Measurements from ENCODE around the gene PSMD3. TPM values are rescaled to one million over a fixed set of nuclear protein-coding genes. Genes with fewer than 3 reads are reported as not detected.

PSMD3 gene
- total and polyA plus RNA-seq, 2 of the 4 experiments (the other 2 are of a cell fraction): 123 to 155 TPM

DNA sequence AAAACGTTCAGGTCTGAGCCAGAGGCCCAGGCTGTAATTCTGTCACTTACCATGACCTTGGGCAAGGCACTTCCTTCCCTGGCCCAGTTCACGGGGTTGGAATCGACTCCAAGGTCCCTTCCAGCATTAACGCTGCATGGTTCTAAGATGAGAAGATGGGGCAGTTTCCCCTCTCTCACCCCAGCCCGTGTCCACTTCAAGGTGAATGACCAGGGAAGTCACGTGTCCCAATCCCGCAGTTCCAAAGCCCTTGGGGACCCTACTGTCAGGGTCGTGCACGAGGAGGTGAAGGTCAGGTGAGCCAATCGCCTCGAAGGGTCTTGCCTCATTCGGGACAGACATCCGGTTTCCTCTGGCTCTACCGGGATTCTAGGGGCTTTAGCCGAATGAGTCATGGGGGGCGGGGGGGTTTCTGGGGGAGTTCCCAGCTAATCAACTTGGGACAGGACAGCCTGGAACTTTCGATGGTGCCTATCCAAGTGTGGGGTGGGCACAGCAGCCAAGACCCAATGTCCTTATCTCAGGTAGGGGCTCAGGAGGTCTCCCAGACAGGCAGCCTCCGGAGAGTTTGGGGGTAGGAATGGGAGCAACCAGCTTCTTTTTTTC, 33.9 kb downstream of the PSMD3 start:
- no peak overlapping the region for H3K9ac ChIP-seq (ENCODE audit: low read depth, low read length)
- H3K56ac ChIP-seq (ENCODE audit: extremely low read depth, insufficient read depth, low read length): no peak overlapping the region
- intact Hi-C loops (cut with micrococcal nuclease) (loop anchor here (5.0 kb wide), 1 partner anchor 153 kb away; no protein-coding TSS in a partner anchor), dilution Hi-C loops (cut with HindIII; ENCODE audit: low sequenced_read_pairs, unreplicated experiment) (no loop called here), in situ Hi-C loops (cut with MboI; ENCODE audit: low sequenced_read_pairs) (no loop called here)
- H3K79me1 ChIP-seq (ENCODE audit: low read depth in 1 of 2, low read length in 2 of 2): 0 out of 4 replicates have a peak, but pooled peaks cover 0 to 6% of the 10 kb centered on the region in 2 experiments
- no peak overlapping the region for H3K4me3 ChIP-seq (ENCODE audit: insufficient read depth, low read depth, low read length)
- H3K27me3 ChIP-seq (ENCODE audit: control insufficient read depth, insufficient read depth, low read length): no peaks in the 10 kb centered on the region; the same call in 1 of the 2 replicates
- H3K4me2 ChIP-seq (ENCODE audit: low read depth, low read length): no peak overlapping the region
- no peaks in the 10 kb centered on the region for H4K20me1 ChIP-seq (ENCODE audit: insufficient read depth, low read length)
- H3K14ac ChIP-seq (replicated peaks; ENCODE audit: low read depth, low read length): peak overlapping the region; percentile 63; the same call in 1 of the 2 replicates
- H3K36me3 ChIP-seq (ENCODE audit: control insufficient read depth, insufficient read depth, low read length): peaks cover under 1% of the 10 kb centered on the region; the same call in 1 of the 2 replicates
- H4K91ac ChIP-seq (ENCODE audit: insufficient read depth, low read depth, low read length): peak overlapping the region; percentile 21; the same call in 1 of the 2 replicates
- no peak overlapping the region for H4K5ac ChIP-seq (ENCODE audit: low read depth, low read length)
- peak overlapping the region; percentile 83; the same call in 2 of the 3 replicates for H2BK15ac ChIP-seq (ENCODE audit: low read depth, low read length)
- no peak overlapping the region for H3K18ac ChIP-seq (ENCODE audit: low read depth, low read length)
- CTCF ChIA-PET: interaction anchor here (1.0 to 1.9 kb wide), 3 partner anchors 13 to 98 kb away, joined by 3 to 7 read pairs (median 4); no protein-coding TSS in a partner anchor
- 100% methylated on average over 1 of the region's 18 CpGs; no CpG with 5 or more reads in 1 of the 2 experiments for WGBS, 2 experiments (ENCODE audit: extremely low coverage in 2 of 2, insufficient read length in 1 of 2)
- peak overlapping the region; percentile 47 for H2BK120ac ChIP-seq (ENCODE audit: low read depth, low read length)
- peaks cover 15% of the 10 kb centered on the region for H3K4me1 ChIP-seq (ENCODE audit: control insufficient read depth, insufficient read depth, low read length)
- H3K4ac ChIP-seq (ENCODE audit: low read depth, low read length): peak overlapping the region; percentile 80
- H3K9me3 ChIP-seq (ENCODE audit: control insufficient read depth, insufficient read depth, low read length): no peaks in the 10 kb centered on the region
- H2BK5ac ChIP-seq (ENCODE audit: low read depth, low read length, poor library complexity, severe bottlenecking): no peak overlapping the region
- peak overlapping the region; percentile 78 for H2AFZ ChIP-seq (replicated peaks; ENCODE audit: low read length, poor library complexity)
- H2AK5ac ChIP-seq (ENCODE audit: low read depth, low read length): peak overlapping the region; percentile 35
- H3K23ac ChIP-seq (ENCODE audit: low read depth, low read length): no peak overlapping the region
- no peak for TF ChIP-seq RCOR1 (IDR thresholded peaks at IDR 0.05; ENCODE audit: insufficient replicate concordance, low read length)
- no peak for TF ChIP-seq FOS (IDR thresholded peaks at IDR 0.05; ENCODE audit: low read depth, low read length)
- no peak for TF ChIP-seq NFE2L2 (IDR thresholded peaks at IDR 0.05; ENCODE audit: low read depth, low read length)
- TF ChIP-seq SMC3 (IDR thresholded peaks at IDR 0.05; ENCODE audit: low read depth, low read length): no peak
- TF ChIP-seq, protein P1, sequence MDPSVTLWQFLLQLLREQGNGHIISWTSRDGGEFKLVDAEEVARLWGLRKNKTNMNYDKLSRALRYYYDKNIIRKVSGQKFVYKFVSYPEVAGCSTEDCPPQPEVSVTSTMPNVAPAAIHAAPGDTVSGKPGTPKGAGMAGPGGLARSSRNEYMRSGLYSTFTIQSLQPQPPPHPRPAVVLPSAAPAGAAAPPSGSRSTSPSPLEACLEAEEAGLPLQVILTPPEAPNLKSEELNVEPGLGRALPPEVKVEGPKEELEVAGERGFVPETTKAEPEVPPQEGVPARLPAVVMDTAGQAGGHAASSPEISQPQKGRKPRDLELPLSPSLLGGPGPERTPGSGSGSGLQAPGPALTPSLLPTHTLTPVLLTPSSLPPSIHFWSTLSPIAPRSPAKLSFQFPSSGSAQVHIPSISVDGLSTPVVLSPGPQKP (IDR thresholded peaks at IDR 0.05; ENCODE audit: borderline replicate concordance, low read depth, low read length): no peak
- TF ChIP-seq, protein P2, sequence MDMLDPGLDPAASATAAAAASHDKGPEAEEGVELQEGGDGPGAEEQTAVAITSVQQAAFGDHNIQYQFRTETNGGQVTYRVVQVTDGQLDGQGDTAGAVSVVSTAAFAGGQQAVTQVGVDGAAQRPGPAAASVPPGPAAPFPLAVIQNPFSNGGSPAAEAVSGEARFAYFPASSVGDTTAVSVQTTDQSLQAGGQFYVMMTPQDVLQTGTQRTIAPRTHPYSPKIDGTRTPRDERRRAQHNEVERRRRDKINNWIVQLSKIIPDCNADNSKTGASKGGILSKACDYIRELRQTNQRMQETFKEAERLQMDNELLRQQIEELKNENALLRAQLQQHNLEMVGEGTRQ (IDR thresholded peaks at IDR 0.05; ENCODE audit: low read depth, low read length): no peak
- TF ChIP-seq, protein P3, sequence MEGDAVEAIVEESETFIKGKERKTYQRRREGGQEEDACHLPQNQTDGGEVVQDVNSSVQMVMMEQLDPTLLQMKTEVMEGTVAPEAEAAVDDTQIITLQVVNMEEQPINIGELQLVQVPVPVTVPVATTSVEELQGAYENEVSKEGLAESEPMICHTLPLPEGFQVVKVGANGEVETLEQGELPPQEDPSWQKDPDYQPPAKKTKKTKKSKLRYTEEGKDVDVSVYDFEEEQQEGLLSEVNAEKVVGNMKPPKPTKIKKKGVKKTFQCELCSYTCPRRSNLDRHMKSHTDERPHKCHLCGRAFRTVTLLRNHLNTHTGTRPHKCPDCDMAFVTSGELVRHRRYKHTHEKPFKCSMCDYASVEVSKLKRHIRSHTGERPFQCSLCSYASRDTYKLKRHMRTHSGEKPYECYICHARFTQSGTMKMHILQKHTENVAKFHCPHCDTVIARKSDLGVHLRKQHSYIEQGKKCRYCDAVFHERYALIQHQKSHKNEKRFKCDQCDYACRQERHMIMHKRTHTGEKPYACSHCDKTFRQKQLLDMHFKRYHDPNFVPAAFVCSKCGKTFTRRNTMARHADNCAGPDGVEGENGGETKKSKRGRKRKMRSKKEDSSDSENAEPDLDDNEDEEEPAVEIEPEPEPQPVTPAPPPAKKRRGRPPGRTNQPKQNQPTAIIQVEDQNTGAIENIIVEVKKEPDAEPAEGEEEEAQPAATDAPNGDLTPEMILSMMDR (conservative IDR thresholded peaks at IDR 0.05; ENCODE audit: low read depth, low read length): no peak
- TF ChIP-seq CEBPB (IDR thresholded peaks at IDR 0.05; ENCODE audit: low read depth, low read length): 0 out of 2 replicates have a peak, but pooled peaks have one; percentile 10
- peak overlapping the region; percentile 18; the same call in 1 of the 2 replicates for H2BK20ac ChIP-seq (ENCODE audit: low read depth, low read length)
- ATAC-seq (ENCODE audit: low read depth) (no peak), DNase-seq (no peak)
- H4K8ac ChIP-seq (ENCODE audit: low read depth in 2 of 2, low read length in 2 of 2): peak overlapping the region in 1 of 2 experiments; percentile 42; a peak in 2 of 4 replicates
- H2AK9ac ChIP-seq (replicated peaks; ENCODE audit: low read depth, low read length, poor library complexity): peak overlapping the region; percentile 91
- POLR2A ChIA-PET (ENCODE audit: unreplicated experiment): no interaction called here
- no TSS peak for BruUV-seq (replicated peaks)
- no peaks in the 10 kb centered on the region; the same call in 1 of the 2 replicates for H3K9me1 ChIP-seq (ENCODE audit: insufficient read depth, low read length)
- no peak overlapping the region for H3K27ac ChIP-seq (ENCODE audit: insufficient read depth, low read length)
